LNCaP clone FGC (cell line): ENCODE measurements around the gene KLF14.
"Not testable (repeated sequence)": the region's sequence is repeated elsewhere in the genome, so short reads cannot be mapped to it uniquely, and the experiment has no call there.

Experiments
- DNase-seq: peaks from one replicate; pipeline ENCODE4 v3.0.0-alpha.2; 2011; ENCODE audit warnings: low read depth
- H3K4me3 ChIP-seq: 2 replicates; pipeline ENCODE4 v1.5.1; 2011; ENCODE audit warnings: mild to moderate bottlenecking, low read depth, low read length, control low read depth
- CTCF ChIP-seq: IDR thresholded peaks from 2 replicates; pipeline ENCODE4 v1.5.1; 2012; ENCODE audit warnings: mild to moderate bottlenecking; ENCODE audit not compliant: control insufficient read depth, insufficient read depth; ENCODE audit errors: extremely low read depth

KLF14 gene

GRCh38 chr7:130733931-130734814 is at the start of gene KLF14:
Gene KLF14 (minus strand): TSS chr7:130734207. CDS start chr7:130734033, 174 bp downstream.
- peak within 1 kb of the TSS; percentile 43 for H3K4me3 ChIP-seq
- no peak for DNase-seq
- TF ChIP-seq CTCF, result no peak

DNA sequence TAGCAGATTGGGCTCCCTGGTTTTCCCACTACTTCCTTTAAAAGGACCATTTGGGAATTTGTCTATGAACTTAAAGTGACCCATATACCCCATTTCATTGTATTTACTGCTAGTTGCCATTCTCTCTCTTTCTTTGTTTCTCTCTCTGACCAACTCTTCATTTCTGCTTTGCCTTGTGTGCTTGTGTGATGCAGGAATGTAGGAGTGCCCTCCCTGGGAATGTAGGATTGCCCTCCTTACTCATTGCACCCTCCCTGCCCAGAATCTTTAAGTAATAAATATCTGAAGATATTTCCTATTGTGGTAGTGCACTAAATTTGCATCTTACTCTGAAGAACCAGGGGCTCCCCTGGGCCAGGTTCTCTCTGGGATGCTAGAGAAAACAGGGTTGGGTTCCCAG is 47.3 kb upstream of the KLF14 start:
- no peak for DNase-seq
- TF ChIP-seq CTCF, result no peak
- H3K4me3 ChIP-seq, result no peak overlapping the region

DNA sequence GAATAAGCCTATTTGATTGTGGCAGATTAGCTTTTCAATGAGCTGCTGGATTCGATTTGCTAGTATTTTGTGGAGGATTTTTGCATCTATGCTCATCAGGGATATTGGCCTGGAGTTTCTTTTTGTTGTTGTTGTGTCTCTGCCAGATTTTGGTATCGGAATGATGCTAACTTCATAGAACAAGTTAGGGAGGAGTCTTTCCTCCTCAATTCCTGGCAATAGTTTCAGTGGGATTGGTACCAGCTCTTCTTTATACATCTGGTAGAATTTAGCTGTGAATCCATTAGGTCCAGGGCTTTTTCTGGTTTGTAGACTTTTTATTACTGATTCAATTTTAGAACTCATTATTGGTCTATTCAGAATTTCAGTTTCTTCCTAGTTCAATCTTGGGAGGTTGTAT is 43.4 kb upstream of the KLF14 start:
- no peak for TF ChIP-seq CTCF
- no peak for DNase-seq
- H3K4me3 ChIP-seq, result no peak overlapping the region

DNA sequence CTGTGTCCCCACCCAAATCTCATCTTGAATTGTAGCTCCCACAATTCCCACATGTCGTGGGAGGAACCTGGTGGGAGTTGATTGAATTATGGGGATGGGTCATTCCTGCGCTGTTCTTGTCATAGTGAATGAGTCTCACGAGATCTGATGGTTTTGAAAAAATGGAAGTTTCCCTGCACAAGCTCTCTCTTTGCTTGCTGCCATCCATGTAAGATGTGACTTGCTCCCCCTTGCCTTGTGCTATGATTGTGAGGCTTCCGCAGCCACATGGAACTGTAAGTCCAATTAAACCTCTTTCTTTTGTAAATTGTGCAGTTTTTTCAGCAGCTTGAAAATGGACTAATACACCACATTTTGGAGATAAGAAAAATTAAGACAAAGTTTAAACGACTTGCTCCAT is 38.4 kb upstream of the KLF14 start:
- H3K4me3 ChIP-seq, DNase-seq: not testable (repeated sequence)

DNA sequence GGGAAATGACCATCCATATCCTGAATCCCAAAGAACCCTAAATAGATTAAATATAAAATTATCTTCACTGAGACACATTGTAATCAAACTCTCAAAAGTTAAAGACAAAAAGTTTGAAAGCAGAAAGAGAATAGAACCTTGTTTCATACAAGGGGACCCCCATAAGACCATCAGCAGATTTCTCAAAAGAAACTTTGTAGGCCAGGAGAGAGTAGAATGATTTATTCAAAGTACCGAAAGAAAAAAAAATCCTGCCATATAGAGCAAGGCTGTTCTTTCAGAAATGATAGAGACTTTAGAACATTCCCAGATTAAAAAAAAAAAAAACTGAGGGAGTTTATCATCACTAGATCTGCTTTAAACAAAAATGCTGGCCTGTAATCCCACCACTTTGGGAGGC is 34.8 kb upstream of the KLF14 start:
- no peak for DNase-seq
- H3K4me3 ChIP-seq, result no peak overlapping the region
- TF ChIP-seq CTCF, result no peak

- DNase-seq, H3K4me3 ChIP-seq: not testable (repeated sequence)
Measured at GRCh38 chr7:130764569-130764968, 30.6 kb upstream of the KLF14 start.

DNA sequence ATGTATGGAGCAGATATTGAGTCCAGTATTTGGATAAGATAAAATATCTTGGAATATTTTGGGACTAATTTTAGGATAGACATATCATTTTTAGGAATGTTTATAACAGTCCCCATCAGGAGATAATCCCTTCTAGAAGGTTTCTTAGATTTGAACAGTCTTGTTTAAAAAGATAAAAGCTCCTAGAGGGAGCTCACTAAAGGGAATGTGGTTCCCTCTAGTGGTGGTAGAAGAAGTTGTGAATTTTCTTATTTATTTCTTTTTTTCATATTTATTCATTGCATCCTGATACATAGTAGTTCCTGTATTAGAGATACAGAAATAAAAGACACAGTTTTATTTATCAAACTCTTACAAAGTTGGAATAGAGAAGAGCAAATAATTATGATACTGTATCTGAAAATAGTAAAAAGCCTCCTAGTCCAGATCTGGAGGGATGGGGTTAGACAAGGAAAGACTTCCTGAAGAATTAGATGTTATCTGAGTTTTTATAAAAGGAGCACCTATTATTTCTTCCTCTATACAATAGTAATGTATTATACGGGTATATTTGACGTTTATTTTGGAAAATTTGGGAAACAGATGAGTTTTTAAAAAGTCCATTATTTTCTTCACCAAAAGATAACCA is 24.5 kb upstream of the KLF14 start:
- peak; percentile 55 for TF ChIP-seq CTCF
- no peak overlapping the region for H3K4me3 ChIP-seq
- peak; percentile 28 for DNase-seq

DNA sequence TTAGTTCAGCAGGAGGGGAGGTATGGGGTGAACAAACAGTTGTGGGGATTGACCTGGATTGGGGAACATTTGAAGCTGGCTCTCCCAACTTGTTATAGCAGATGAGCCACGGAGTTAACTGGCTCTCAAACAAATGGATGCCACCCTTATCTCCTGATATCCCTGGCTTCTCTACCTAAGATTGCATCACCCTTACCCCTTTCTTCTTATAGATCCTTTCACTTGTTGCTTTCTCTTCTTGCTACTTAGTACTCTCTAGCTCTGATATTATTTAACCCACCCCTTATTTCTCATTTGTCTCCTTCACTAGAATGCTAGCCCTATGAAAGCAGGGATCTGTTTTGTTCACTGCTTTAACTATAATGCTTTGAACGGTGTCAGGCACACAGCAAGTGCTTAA is 22.3 kb upstream of the KLF14 start:
- no peak for DNase-seq
- no peak for TF ChIP-seq CTCF
- no peak overlapping the region for H3K4me3 ChIP-seq
